Activated naive CD4-positive, alpha-beta T cell treated with anti-CD3 and anti-CD28 coated beads, Interleukin-2, amount 10 ng/mL, durations not matched to agents 7 days and 5 days (primary cell): ENCODE data around the gene SLC25A33.
A peak's percentile ranks its signal among the peaks of the same experiment; 100 is the strongest.
"Not testable (repeated sequence)": the region's sequence is repeated elsewhere in the genome, so short reads cannot be mapped to it uniquely, and the experiment has no call there.

Source experiments
- CTCF ChIA-PET: fragments of 350-600 bp; sonication (Branson Sonifier 250); formaldehyde crosslinking; loops from one replicate; lab custom pipeline; 2021; ENCODE audit warnings: antibody characterized with exemption; lab: Charles Lee
- DNase-seq: peaks from one replicate; pipeline ENCODE4 v3.0.0-alpha.2; 2020
- H3K27ac Mint-ChIP-seq: one replicate; pipeline ENCODE4 v1.8.0; 2021; ENCODE audit warnings: mild to moderate bottlenecking, moderate library complexity, mixed read lengths
- H3K27me3 Mint-ChIP-seq: one replicate; pipeline ENCODE4 v1.8.0; 2021; ENCODE audit warnings: mild to moderate bottlenecking, mixed read lengths
- H3K36me3 Mint-ChIP-seq: one replicate; pipeline ENCODE4 v1.8.0; 2021; ENCODE audit warnings: mixed read lengths
- H3K4me1 Mint-ChIP-seq: one replicate; pipeline ENCODE4 v1.8.0; 2021; ENCODE audit warnings: mixed read lengths
- H3K4me3 Mint-ChIP-seq: one replicate; pipeline ENCODE4 v1.8.0; 2021; ENCODE audit warnings: mild to moderate bottlenecking, moderate library complexity, mixed read lengths
- H3K9me3 Mint-ChIP-seq: one replicate; pipeline ENCODE4 v1.8.0; 2021; ENCODE audit warnings: mixed read lengths

Gene SLC25A33

DNA sequence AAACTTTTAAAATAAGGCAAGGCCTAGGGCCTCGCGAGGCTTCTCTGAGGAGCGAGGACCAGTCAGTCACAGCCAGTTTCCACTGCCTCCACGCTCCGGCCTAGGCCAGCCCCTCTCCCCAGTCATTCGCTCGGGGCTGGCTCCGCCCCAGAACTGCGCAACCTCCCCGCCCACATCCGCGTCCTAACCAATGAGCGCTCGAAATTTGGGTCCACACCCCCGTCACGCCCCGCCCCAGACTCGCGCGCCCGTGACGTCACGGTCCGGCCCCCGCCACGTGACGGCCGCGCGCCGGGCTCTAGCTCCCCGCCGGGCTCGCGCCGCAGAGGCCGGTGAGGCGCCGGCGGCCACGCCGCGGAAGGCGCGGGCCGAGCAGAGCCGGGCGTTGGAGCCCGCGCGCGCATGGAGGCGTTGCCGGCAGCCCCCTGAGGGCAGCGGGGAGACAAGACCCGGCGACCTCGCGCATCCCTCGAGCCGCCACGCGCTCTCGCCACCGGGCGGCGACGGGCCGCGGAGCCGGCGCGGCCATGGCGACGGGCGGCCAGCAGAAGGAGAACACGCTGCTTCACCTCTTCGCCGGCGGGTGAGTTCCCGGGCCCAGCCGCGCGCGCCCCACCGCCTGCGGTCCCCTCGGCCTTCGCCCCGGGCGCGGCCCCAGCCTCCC, at the start of gene SLC25A33:
Gene SLC25A33 (plus strand): TSS at position 301 of the 664 bp plus-strand sequence. CDS start 227 bp downstream, at position 528.
- Mint-ChIP-seq H3K36me3 (peaks cover 2% of the 10 kb centered on the region), H3K4me1 (peaks cover 41% of the 10 kb centered on the region), H3K27me3 (no peaks in the 10 kb centered on the region), H3K9me3 (no peaks in the 10 kb centered on the region), H3K4me3 (peak within 1 kb of the TSS; percentile 89), H3K27ac (peak within 1 kb of the TSS; percentile 89)
- DNase-seq, result peak; percentile 98
- CTCF ChIA-PET, result no interaction called here

GRCh38 chr1:9490605-9491339, 48.5 kb upstream of the SLC25A33 start:
- H3K27ac Mint-ChIP-seq, result no peak overlapping the region
- H3K27me3 Mint-ChIP-seq, result peaks cover 48% of the 10 kb centered on the region
- H3K4me3 Mint-ChIP-seq, result no peak overlapping the region
- peak; percentile 87 for DNase-seq
- peaks cover 8% of the 10 kb centered on the region for H3K4me1 Mint-ChIP-seq
- H3K9me3 Mint-ChIP-seq, result no peaks in the 10 kb centered on the region
- no peaks in the 10 kb centered on the region for H3K36me3 Mint-ChIP-seq
- CTCF ChIA-PET, result interaction anchor here (0.7 to 5.8 kb wide), 30 partner anchors 11 to 437 kb away, joined by 3 to 64 read pairs (median 4); no protein-coding TSS in a partner anchor

- H3K27ac Mint-ChIP-seq, result no peak overlapping the region
- no peaks in the 10 kb centered on the region for H3K9me3 Mint-ChIP-seq
- peaks cover 43% of the 10 kb centered on the region for H3K27me3 Mint-ChIP-seq
- peaks cover 10% of the 10 kb centered on the region for H3K4me1 Mint-ChIP-seq
- H3K36me3 Mint-ChIP-seq, result no peaks in the 10 kb centered on the region
- H3K4me3 Mint-ChIP-seq, result no peak overlapping the region
- no peak for DNase-seq
- CTCF ChIA-PET, result interaction anchor here (0.8 to 5.3 kb wide), 6 partner anchors 35 to 351 kb away, joined by 3 to 54 read pairs (median 4); no protein-coding TSS in a partner anchor
These were observed 45.9 kb upstream of the SLC25A33 start for GRCh38 chr1:9493326-9493725.

- peak; percentile 70 for DNase-seq
- peak overlapping the region; percentile 32 for H3K4me3 Mint-ChIP-seq
- CTCF ChIA-PET, result interaction anchor here (0.6 to 5.3 kb wide), 24 partner anchors 8 to 384 kb away, joined by 3 to 54 read pairs (median 4); no protein-coding TSS in a partner anchor
- H3K9me3 Mint-ChIP-seq, result no peaks in the 10 kb centered on the region
- peaks cover 45% of the 10 kb centered on the region for H3K27me3 Mint-ChIP-seq
- H3K36me3 Mint-ChIP-seq, result no peaks in the 10 kb centered on the region
- H3K4me1 Mint-ChIP-seq, result peaks cover 10% of the 10 kb centered on the region
- no peak overlapping the region for H3K27ac Mint-ChIP-seq
These were observed 44.1 kb upstream of the SLC25A33 start for GRCh38 chr1:9494936-9495758.

- Mint-ChIP-seq H3K27me3 (peaks cover 43% of the 10 kb centered on the region), H3K9me3 (no peaks in the 10 kb centered on the region), H3K4me3 (no peak overlapping the region), H3K27ac (no peak overlapping the region), H3K4me1 (peaks cover 10% of the 10 kb centered on the region), H3K36me3 (no peaks in the 10 kb centered on the region)
- no peak for DNase-seq
- CTCF ChIA-PET, result interaction anchor here (0.8 to 5.3 kb wide), 17 partner anchors 8 to 385 kb away, joined by 3 to 54 read pairs (median 4); no protein-coding TSS in a partner anchor
These were observed 43.4 kb upstream of the SLC25A33 start for GRCh38 chr1:9495854-9496374.

GRCh38 chr1:9500756-9501754, 38.2 kb upstream of the SLC25A33 start:
- CTCF ChIA-PET, result no interaction called here
- Mint-ChIP-seq H3K4me3 (no peak overlapping the region), H3K36me3 (no peaks in the 10 kb centered on the region), H3K27ac (no peak overlapping the region), H3K9me3 (no peaks in the 10 kb centered on the region), H3K4me1 (no peaks in the 10 kb centered on the region), H3K27me3 (peaks cover 33% of the 10 kb centered on the region)
- DNase-seq, result no peak

DNA sequence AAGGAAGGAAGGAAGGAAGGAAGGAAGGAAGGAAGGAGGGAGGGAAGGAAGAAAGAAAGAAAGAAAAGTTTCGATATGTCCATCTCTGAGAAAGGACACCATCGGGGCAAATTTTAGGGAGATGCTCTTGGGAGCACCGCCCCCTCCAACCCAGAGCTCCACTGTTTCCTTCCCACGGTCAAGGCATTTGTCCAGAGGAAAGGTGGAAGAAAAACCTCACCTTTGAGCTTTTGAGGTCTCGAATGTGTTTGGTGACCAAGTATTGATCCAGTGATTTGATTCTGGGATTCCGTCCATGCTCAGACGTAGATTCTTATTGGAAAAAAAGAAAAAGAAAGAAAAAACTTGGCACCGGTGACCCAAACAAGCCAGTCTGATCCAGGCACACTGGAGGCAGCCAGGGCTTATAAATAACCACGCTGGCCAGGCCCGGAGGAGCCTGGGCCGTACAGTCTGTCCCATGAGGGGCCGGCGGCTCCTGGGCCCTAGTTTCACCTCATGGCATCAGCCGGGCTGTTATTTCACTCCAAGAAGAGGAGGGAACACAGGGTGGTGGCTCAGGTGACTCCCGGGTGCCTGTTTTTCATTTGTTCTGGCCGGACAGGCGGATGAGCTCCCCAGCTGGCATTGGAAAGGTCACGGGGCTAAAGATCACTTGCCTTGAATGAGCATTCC, 36.1 kb upstream of the SLC25A33 start:
- H3K36me3 Mint-ChIP-seq, result no peaks in the 10 kb centered on the region
- no peak overlapping the region for H3K4me3 Mint-ChIP-seq
- H3K9me3 Mint-ChIP-seq, result no peaks in the 10 kb centered on the region
- H3K27me3 Mint-ChIP-seq, result peaks cover 41% of the 10 kb centered on the region
- DNase-seq, result no peak
- H3K27ac Mint-ChIP-seq, result no peak overlapping the region
- CTCF ChIA-PET, result no interaction called here
- H3K4me1 Mint-ChIP-seq, result no peaks in the 10 kb centered on the region

GRCh38 chr1:9505143-9505542, 34.1 kb upstream of the SLC25A33 start:
- no peaks in the 10 kb centered on the region for H3K4me1 Mint-ChIP-seq
- no peak overlapping the region for H3K4me3 Mint-ChIP-seq
- DNase-seq, result no peak
- peaks cover 44% of the 10 kb centered on the region for H3K27me3 Mint-ChIP-seq
- CTCF ChIA-PET, result no interaction called here
- no peak overlapping the region for H3K27ac Mint-ChIP-seq
- H3K36me3 Mint-ChIP-seq, result no peaks in the 10 kb centered on the region
- no peaks in the 10 kb centered on the region for H3K9me3 Mint-ChIP-seq

GRCh38 chr1:9506901-9507300, 32.4 kb upstream of the SLC25A33 start:
- Mint-ChIP-seq H3K9me3 (no peaks in the 10 kb centered on the region), H3K27me3 (peaks cover 42% of the 10 kb centered on the region), H3K36me3 (no peaks in the 10 kb centered on the region), H3K4me3 (no peak overlapping the region), H3K27ac (no peak overlapping the region), H3K4me1 (no peaks in the 10 kb centered on the region)
- CTCF ChIA-PET, result interaction anchor here (1.0 to 1.8 kb wide), 3 partner anchors 11 to 16 kb away, joined by 3 to 6 read pairs (median 5); no protein-coding TSS in a partner anchor
- no peak for DNase-seq

DNA sequence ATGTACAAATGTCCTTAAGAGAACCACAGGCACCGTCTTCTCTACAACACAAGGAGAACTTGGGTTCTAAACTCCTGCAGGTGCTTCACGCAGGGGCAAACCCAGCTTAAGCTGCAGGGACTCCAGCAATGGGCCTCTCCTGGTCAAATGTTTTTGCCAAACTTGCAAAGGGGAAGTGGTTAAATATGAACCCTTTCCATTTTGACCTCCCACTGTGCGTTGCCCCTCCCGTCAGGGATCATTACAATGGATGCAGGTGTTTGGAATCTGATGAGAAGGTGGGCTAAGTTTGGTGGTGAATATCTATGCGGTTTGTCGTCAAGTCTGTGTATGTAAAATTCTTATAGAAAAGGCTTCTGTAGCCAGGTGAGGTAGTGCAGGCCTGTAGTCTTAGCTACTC, 29.1 kb upstream of the SLC25A33 start:
- CTCF ChIA-PET, result no interaction called here

DNA sequence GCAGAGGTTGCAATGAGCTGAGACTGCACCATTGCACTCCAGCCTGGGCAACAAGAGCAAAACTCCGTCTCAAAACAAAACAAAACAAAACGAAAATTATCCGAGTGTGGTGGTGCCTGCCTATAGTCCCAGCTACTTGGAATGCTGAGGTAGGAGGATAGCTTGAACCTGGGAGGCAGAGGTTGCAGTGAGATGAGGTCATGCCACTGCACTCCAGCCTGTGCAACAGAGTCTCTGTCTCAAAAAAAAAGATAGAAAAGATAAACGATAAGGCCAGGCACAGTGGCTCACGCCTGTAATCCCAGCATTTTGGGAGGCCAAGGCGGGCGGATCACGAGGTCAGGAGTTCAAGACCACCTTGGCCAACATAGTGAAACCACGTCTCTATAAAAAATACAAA, 23.7 kb upstream of the SLC25A33 start:
- H3K4me1 Mint-ChIP-seq, DNase-seq, H3K36me3 Mint-ChIP-seq, H3K27ac Mint-ChIP-seq, CTCF ChIA-PET, H3K4me3 Mint-ChIP-seq, H3K9me3 Mint-ChIP-seq: not testable (repeated sequence)
- H3K27me3 Mint-ChIP-seq, result peaks cover 24% of the 10 kb centered on the region

More for the DNA sequence above, 29.1 kb upstream of the SLC25A33 start:
- Mint-ChIP-seq H3K9me3 (no peaks in the 10 kb centered on the region), H3K27me3 (peaks cover 38% of the 10 kb centered on the region), H3K27ac (no peak overlapping the region), H3K4me1 (no peaks in the 10 kb centered on the region), H3K4me3 (no peak overlapping the region), H3K36me3 (no peaks in the 10 kb centered on the region)
- no peak for DNase-seq

DNA sequence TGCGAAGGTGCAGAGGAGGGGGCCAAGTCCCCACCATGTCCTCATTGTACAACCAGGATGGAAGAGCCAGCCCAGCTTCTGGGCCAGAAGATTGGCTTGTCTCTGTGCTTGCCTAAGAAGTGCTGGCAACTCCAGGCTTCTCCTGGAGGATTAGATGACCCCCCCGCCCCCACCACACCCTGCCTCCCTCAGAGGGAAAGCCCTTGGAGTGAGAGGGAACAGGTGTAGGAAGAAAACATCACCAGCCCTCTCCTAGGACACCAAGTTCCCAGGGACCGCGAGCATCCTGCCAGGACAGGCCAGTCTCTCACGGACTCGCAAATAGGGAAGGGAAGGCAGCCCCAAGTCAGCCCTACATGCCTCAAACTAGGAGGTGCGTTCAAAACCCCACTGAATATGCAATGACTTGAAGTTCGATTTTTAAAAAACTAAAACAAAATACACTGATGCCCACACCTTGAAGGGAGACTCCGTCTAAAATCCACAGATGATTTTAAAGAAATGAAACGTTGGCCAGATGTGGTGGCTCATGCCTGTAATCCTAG, 20.7 kb upstream of the SLC25A33 start:
- H3K27me3 Mint-ChIP-seq, result peaks cover 15% of the 10 kb centered on the region
- no peak overlapping the region for H3K4me3 Mint-ChIP-seq
- H3K9me3 Mint-ChIP-seq, result no peaks in the 10 kb centered on the region
- DNase-seq, result no peak
- no peaks in the 10 kb centered on the region for H3K36me3 Mint-ChIP-seq
- H3K27ac Mint-ChIP-seq, result no peak overlapping the region
- peaks cover 4% of the 10 kb centered on the region for H3K4me1 Mint-ChIP-seq
- CTCF ChIA-PET, result no interaction called here
